Karpas-422 (cell line): ENCODE measurements around the gene ITPRIPL1. TPM values are rescaled to one million over a fixed set of nuclear protein-coding genes. Genes with fewer than 3 reads are reported as not detected.
"Not testable (repeated sequence)": the region's sequence is repeated elsewhere in the genome, so short reads cannot be mapped to it uniquely, and the experiment has no call there.

Source experiments
- DNase-seq: peaks from one replicate; pipeline ENCODE4 v3.0.0-alpha.2; 2015
- H2AFZ ChIP-seq: fragments of 200-600 bp; sonication (generic); 2 replicates; pipeline ENCODE4 v1.6.1; 2014; ENCODE audit warnings: antibody characterized with exemption, low read length, mixed read lengths
- H3K27ac ChIP-seq: fragments of 200-600 bp; sonication (generic); 2 replicates; pipeline ENCODE4 v1.5.1; 2014; ENCODE audit warnings: mild to moderate bottlenecking, low read length, moderate library complexity
- H3K27me3 ChIP-seq: fragments of 200-600 bp; sonication (generic); 2 replicates; pipeline ENCODE4 v1.6.1; 2014; ENCODE audit warnings: low read length, mixed read lengths
- H3K36me3 ChIP-seq: fragments of 200-600 bp; sonication (generic); 2 replicates; pipeline ENCODE4 v1.6.1; 2014; ENCODE audit warnings: low read length, mixed read lengths; ENCODE audit not compliant: insufficient read depth
- H3K4me1 ChIP-seq: fragments of 200-600 bp; sonication (generic); 2 replicates; pipeline ENCODE4 v1.6.1; 2014; ENCODE audit warnings: mild to moderate bottlenecking, low read length, mixed read lengths
- H3K4me2 ChIP-seq: fragments of 200-600 bp; sonication (generic); 2 replicates; pipeline ENCODE4 v1.6.1; 2014; ENCODE audit warnings: low read length, low read depth, mild to moderate bottlenecking; ENCODE audit not compliant: poor library complexity, severe bottlenecking
- H3K4me3 ChIP-seq: fragments of 200-600 bp; sonication (generic); 2 replicates; pipeline ENCODE4 v1.5.1; 2014; ENCODE audit warnings: mild to moderate bottlenecking, antibody characterized with exemption, low read length, mixed read lengths
- H3K79me2 ChIP-seq: fragments of 200-600 bp; sonication (generic); 2 replicates; pipeline ENCODE4 v1.6.1; 2014; ENCODE audit warnings: mild to moderate bottlenecking, low read length, mixed read lengths
- H3K9ac ChIP-seq: fragments of 200-600 bp; sonication (generic); 2 replicates; pipeline ENCODE4 v1.6.0; 2014; ENCODE audit warnings: low read length
- H3K9me2 ChIP-seq: fragments of 200-600 bp; sonication (generic), shearing (Covaris generic); replicated peaks from 2 replicates; pipeline ENCODE4 v1.6.0; 2014; ENCODE audit warnings: mild to moderate bottlenecking, low read length, moderate library complexity; ENCODE audit not compliant: insufficient read depth
- H3K9me3 ChIP-seq: fragments of 300-700, 200-600 bp; sonication (generic); 2 replicates; pipeline ENCODE4 v1.6.1; 2014; ENCODE audit warnings: low read length, mixed read lengths
- H4K20me1 ChIP-seq: fragments of 200-600 bp; sonication (generic); 2 replicates; pipeline ENCODE4 v1.6.1; 2014; ENCODE audit warnings: mild to moderate bottlenecking, antibody characterized with exemption, low read length, low read depth; ENCODE audit not compliant: insufficient read depth
- total RNA-seq: library from RNA; depleted of rRNA; stranded (reverse); fragments of >200 nt; shearing (Covaris generic); gene quantifications from 2 replicates; pipeline ENCODE4 v1.2.3, GENCODE V29; 2014; ENCODE audit warnings: low replicate concordance; rRNA removed

Gene ITPRIPL1
- total RNA-seq, result 12.4 and 21.2 TPM in 2 replicates

GRCh38 chr2:96325041-96325883 is at the start of gene ITPRIPL1:
ITPRIPL1 (plus strand) TSS chr2:96325317; CDS start chr2:96325840, 523 bp downstream.
- Histone ChIP-seq H2AFZ (peak within 1 kb of the TSS; percentile 70), H3K79me2 (peaks cover 51% of the 10 kb centered on the region), H3K4me2 (peak within 1 kb of the TSS; percentile 85), H3K4me1 (peaks cover 45% of the 10 kb centered on the region), H3K36me3 (peaks cover 23% of the 10 kb centered on the region), H3K9me2 (no peaks in the 10 kb centered on the region), H3K27ac (peak within 1 kb of the TSS; percentile 65), H3K27me3 (no peaks in the 10 kb centered on the region), H3K4me3 (peak within 1 kb of the TSS; percentile 90), H4K20me1 (no peaks in the 10 kb centered on the region), H3K9ac (peak within 1 kb of the TSS; percentile 86), H3K9me3 (no peaks in the 10 kb centered on the region)
- DNase-seq, result peak; percentile 74

- no peak overlapping the region for H3K27ac ChIP-seq
- no peak overlapping the region for H2AFZ ChIP-seq
- H3K9me3 ChIP-seq, result no peaks in the 10 kb centered on the region
- peaks cover 5% of the 10 kb centered on the region; the same call in 1 of the 2 replicates for H4K20me1 ChIP-seq
- no peak overlapping the region for H3K4me3 ChIP-seq
- no peaks in the 10 kb centered on the region for H3K4me1 ChIP-seq
- no peak overlapping the region for H3K9ac ChIP-seq
- no peaks in the 10 kb centered on the region for H3K79me2 ChIP-seq
- no peaks in the 10 kb centered on the region for H3K27me3 ChIP-seq
- H3K36me3 ChIP-seq, result peaks cover 49% of the 10 kb centered on the region
- no peak overlapping the region for H3K4me2 ChIP-seq
- H3K9me2 ChIP-seq, result no peaks in the 10 kb centered on the region
- DNase-seq, result no peak
These were observed 48.2 kb upstream of the ITPRIPL1 start for GRCh38 chr2:96276787-96277499.

GRCh38 chr2:96287273-96287856 is 37.8 kb upstream of the ITPRIPL1 start:
- H3K36me3 ChIP-seq, result peaks cover 63% of the 10 kb centered on the region
- DNase-seq, result no peak
- no peaks in the 10 kb centered on the region for H3K9me2 ChIP-seq
- H2AFZ ChIP-seq, result no peak overlapping the region
- H4K20me1 ChIP-seq, result peaks cover 6% of the 10 kb centered on the region; the same call in 1 of the 2 replicates
- H3K4me1 ChIP-seq, result no peaks in the 10 kb centered on the region
- no peak overlapping the region for H3K4me2 ChIP-seq
- no peak overlapping the region for H3K9ac ChIP-seq
- H3K79me2 ChIP-seq, result no peaks in the 10 kb centered on the region
- no peak overlapping the region for H3K27ac ChIP-seq
- H3K9me3 ChIP-seq, result no peaks in the 10 kb centered on the region
- no peaks in the 10 kb centered on the region for H3K27me3 ChIP-seq
- no peak overlapping the region for H3K4me3 ChIP-seq

- DNase-seq, result no peak
- H3K36me3 ChIP-seq, result peaks cover 74% of the 10 kb centered on the region
- no peak overlapping the region for H3K4me2 ChIP-seq
- no peaks in the 10 kb centered on the region for H3K9me3 ChIP-seq
- H3K4me3 ChIP-seq, result no peak overlapping the region
- peaks cover 6% of the 10 kb centered on the region; the same call in 1 of the 2 replicates for H4K20me1 ChIP-seq
- no peak overlapping the region for H3K27ac ChIP-seq
- H3K4me1 ChIP-seq, result no peaks in the 10 kb centered on the region
- H2AFZ ChIP-seq, result no peak overlapping the region
- no peak overlapping the region for H3K9ac ChIP-seq
- no peaks in the 10 kb centered on the region for H3K27me3 ChIP-seq
- H3K9me2 ChIP-seq, result no peaks in the 10 kb centered on the region
- H3K79me2 ChIP-seq, result no peaks in the 10 kb centered on the region
These were observed 33.4 kb upstream of the ITPRIPL1 start for GRCh38 chr2:96291751-96292150.

GRCh38 chr2:96294271-96294670 is 30.8 kb upstream of the ITPRIPL1 start:
- not testable (repeated sequence) for H3K9ac ChIP-seq, H2AFZ ChIP-seq, H4K20me1 ChIP-seq, H3K9me2 ChIP-seq, H3K27ac ChIP-seq, H3K4me1 ChIP-seq, H3K79me2 ChIP-seq, H3K27me3 ChIP-seq, H3K9me3 ChIP-seq, DNase-seq, H3K4me3 ChIP-seq, H3K4me2 ChIP-seq
- peaks cover 86% of the 10 kb centered on the region for H3K36me3 ChIP-seq

- H3K79me2 ChIP-seq, result peaks cover 6% of the 10 kb centered on the region
These were observed 28.2 kb upstream of the ITPRIPL1 start for GRCh38 chr2:96296925-96297324.

GRCh38 chr2:96301865-96302264 is 23.3 kb upstream of the ITPRIPL1 start:
- H3K27ac ChIP-seq, result no peak overlapping the region
- H3K9ac ChIP-seq, result no peak overlapping the region
- no peaks in the 10 kb centered on the region for H3K27me3 ChIP-seq
- no peaks in the 10 kb centered on the region for H3K9me2 ChIP-seq
- no peaks in the 10 kb centered on the region for H3K9me3 ChIP-seq
- no peak for DNase-seq
- peaks cover 20% of the 10 kb centered on the region for H3K4me1 ChIP-seq
- no peaks in the 10 kb centered on the region for H4K20me1 ChIP-seq
- H3K4me3 ChIP-seq, result no peak overlapping the region
- no peak overlapping the region for H3K4me2 ChIP-seq
- H2AFZ ChIP-seq, result no peak overlapping the region
- peaks cover 67% of the 10 kb centered on the region for H3K36me3 ChIP-seq
- H3K79me2 ChIP-seq, result peaks cover 47% of the 10 kb centered on the region

More at GRCh38 chr2:96296925-96297324, 28.2 kb upstream of the ITPRIPL1 start:
- DNase-seq, result no peak
- no peak overlapping the region for H2AFZ ChIP-seq
- no peaks in the 10 kb centered on the region for H3K27me3 ChIP-seq
- H3K4me3 ChIP-seq, result no peak overlapping the region
- H3K36me3 ChIP-seq, result peaks cover 84% of the 10 kb centered on the region
- H3K9me2 ChIP-seq, result no peaks in the 10 kb centered on the region
- H3K4me2 ChIP-seq, result no peak overlapping the region
- H3K27ac ChIP-seq, result no peak overlapping the region
- H3K9me3 ChIP-seq, result no peaks in the 10 kb centered on the region
- no peaks in the 10 kb centered on the region for H3K4me1 ChIP-seq
- no peaks in the 10 kb centered on the region for H4K20me1 ChIP-seq
- H3K9ac ChIP-seq, result no peak overlapping the region

- Histone ChIP-seq H3K79me2 (peaks cover 47% of the 10 kb centered on the region), H3K4me2 (peak overlapping the region; percentile 88), H3K27me3 (no peaks in the 10 kb centered on the region), H3K9me2 (no peaks in the 10 kb centered on the region), H2AFZ (no peak overlapping the region), H3K9me3 (no peaks in the 10 kb centered on the region), H3K36me3 (peaks cover 40% of the 10 kb centered on the region), H3K4me1 (peaks cover 24% of the 10 kb centered on the region), H3K4me3 (peak overlapping the region; percentile 79), H4K20me1 (no peaks in the 10 kb centered on the region), H3K9ac (peak overlapping the region; percentile 89), H3K27ac (peak overlapping the region; percentile 57; the same call in 1 of the 2 replicates)
- no peak for DNase-seq
These were observed 20.5 kb upstream of the ITPRIPL1 start for GRCh38 chr2:96304606-96305005.
